Activated CD8-positive, alpha-beta T cell treated with anti-CD3 and anti-CD28 coated beads for 36 hours (primary cell): ENCODE results near the gene C15orf61. TPM values are rescaled to one million over a fixed set of nuclear protein-coding genes. Genes with fewer than 3 reads are reported as not detected.

Experiments used
- ATAC-seq: fragments of 200-7000 bp; cut with Tn5 transposase; one replicate; pipeline ENCODE4 v1.10.0; 2021; ENCODE audit warnings: mild to moderate bottlenecking, moderate library complexity
- CTCF ChIA-PET: fragments of 350-600 bp; sonication (Branson Sonifier 250); formaldehyde crosslinking; loops from one replicate; lab custom pipeline; 2021; ENCODE audit warnings: antibody characterized with exemption; lab: Charles Lee
- POLR2A ChIA-PET: fragments of 350-600 bp; sonication (Branson Sonifier 250); formaldehyde crosslinking; loops from one replicate; lab custom pipeline; 2021; ENCODE audit warnings: antibody characterized with exemption; lab: Charles Lee
- DNase-seq: peaks from one replicate; pipeline ENCODE4 v3.0.0-alpha.2; 2020
- H3K27ac Mint-ChIP-seq: one replicate; pipeline ENCODE4 v1.8.0; 2021; ENCODE audit warnings: mild to moderate bottlenecking, mixed read lengths
- H3K27me3 Mint-ChIP-seq: one replicate; pipeline ENCODE4 v1.8.0; 2021; ENCODE audit warnings: mixed read lengths
- H3K36me3 Mint-ChIP-seq: one replicate; pipeline ENCODE4 v1.8.0; 2021; ENCODE audit warnings: low read depth, mixed read lengths
- H3K4me1 Mint-ChIP-seq: one replicate; pipeline ENCODE4 v1.8.0; 2021; ENCODE audit warnings: low read depth, mixed read lengths
- H3K4me3 Mint-ChIP-seq: one replicate; pipeline ENCODE4 v1.8.0; 2021; ENCODE audit warnings: mild to moderate bottlenecking, moderate library complexity, mixed read lengths
- H3K9me3 Mint-ChIP-seq: one replicate; pipeline ENCODE4 v1.8.0; 2021; ENCODE audit warnings: mixed read lengths
- intact Hi-C: fragments of 100-400 bp; cut with micrococcal nuclease; formaldehyde crosslinking; loops from one replicate; pipeline ENCODE4 v1.10.0; 2022
- total RNA-seq, 2 experiments: library from RNA; stranded (reverse); gene quantifications; one replicate each; pipeline ENCODE4 v1.2.3, GENCODE V29; 2021
- TF ChIP-seq, protein P1 (sequence below): fragments of 200-600 bp; IDR thresholded peaks from one replicate; pipeline ENCODE4 v1.8.0; 2022; ENCODE audit warnings: antibody characterized with exemption, mild to moderate bottlenecking

The C15orf61 gene
- total RNA-seq, 2 experiments from 2014 or later: 7.5 to 7.8 TPM

- peaks cover 37% of the 10 kb centered on the region for H3K36me3 Mint-ChIP-seq
- TF ChIP-seq, protein P1, sequence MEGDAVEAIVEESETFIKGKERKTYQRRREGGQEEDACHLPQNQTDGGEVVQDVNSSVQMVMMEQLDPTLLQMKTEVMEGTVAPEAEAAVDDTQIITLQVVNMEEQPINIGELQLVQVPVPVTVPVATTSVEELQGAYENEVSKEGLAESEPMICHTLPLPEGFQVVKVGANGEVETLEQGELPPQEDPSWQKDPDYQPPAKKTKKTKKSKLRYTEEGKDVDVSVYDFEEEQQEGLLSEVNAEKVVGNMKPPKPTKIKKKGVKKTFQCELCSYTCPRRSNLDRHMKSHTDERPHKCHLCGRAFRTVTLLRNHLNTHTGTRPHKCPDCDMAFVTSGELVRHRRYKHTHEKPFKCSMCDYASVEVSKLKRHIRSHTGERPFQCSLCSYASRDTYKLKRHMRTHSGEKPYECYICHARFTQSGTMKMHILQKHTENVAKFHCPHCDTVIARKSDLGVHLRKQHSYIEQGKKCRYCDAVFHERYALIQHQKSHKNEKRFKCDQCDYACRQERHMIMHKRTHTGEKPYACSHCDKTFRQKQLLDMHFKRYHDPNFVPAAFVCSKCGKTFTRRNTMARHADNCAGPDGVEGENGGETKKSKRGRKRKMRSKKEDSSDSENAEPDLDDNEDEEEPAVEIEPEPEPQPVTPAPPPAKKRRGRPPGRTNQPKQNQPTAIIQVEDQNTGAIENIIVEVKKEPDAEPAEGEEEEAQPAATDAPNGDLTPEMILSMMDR: no peak
- ATAC-seq (no peak), DNase-seq (no peak)
- intact Hi-C loops: no loop called here
- peaks cover 4% of the 10 kb centered on the region for H3K4me1 Mint-ChIP-seq
- no peak overlapping the region for H3K27ac Mint-ChIP-seq
- H3K27me3 Mint-ChIP-seq: no peaks in the 10 kb centered on the region
- ChIA-PET POLR2A (interaction anchor here (0.9 kb wide), 1 partner anchor 19 kb away, joined by 3 read pairs; no protein-coding TSS in a partner anchor), CTCF (no interaction called here)
- H3K9me3 Mint-ChIP-seq: peaks cover 5% of the 10 kb centered on the region
- no peak overlapping the region for H3K4me3 Mint-ChIP-seq
These were observed 37.6 kb downstream of the C15orf61 start for GRCh38 chr15:67558502-67558901.

GRCh38 chr15:67559158-67559557 is 38.2 kb downstream of the C15orf61 start:
- Mint-ChIP-seq H3K27me3 (no peaks in the 10 kb centered on the region), H3K9me3 (peaks cover 5% of the 10 kb centered on the region), H3K27ac (no peak overlapping the region), H3K4me3 (no peak overlapping the region), H3K4me1 (peaks cover 10% of the 10 kb centered on the region), H3K36me3 (peaks cover 38% of the 10 kb centered on the region)
- ChIA-PET POLR2A (no interaction called here), CTCF (no interaction called here)
- ATAC-seq (no peak), DNase-seq (no peak)
- intact Hi-C loops: no loop called here
- TF ChIP-seq, protein P1: no peak

GRCh38 chr15:67559576-67559975 is 38.6 kb downstream of the C15orf61 start:
- no peak overlapping the region for H3K27ac Mint-ChIP-seq
- H3K9me3 Mint-ChIP-seq: peaks cover 5% of the 10 kb centered on the region
- H3K4me1 Mint-ChIP-seq: peaks cover 15% of the 10 kb centered on the region
- DNase-seq: no peak
- TF ChIP-seq, protein P1: no peak
- H3K36me3 Mint-ChIP-seq: peaks cover 40% of the 10 kb centered on the region
- POLR2A ChIA-PET: no interaction called here
- H3K27me3 Mint-ChIP-seq: no peaks in the 10 kb centered on the region
- intact Hi-C loops: no loop called here
- CTCF ChIA-PET: interaction anchor here (1.3 kb wide), 1 partner anchor 103 kb away, joined by 5 read pairs; no protein-coding TSS in a partner anchor
- no peak overlapping the region for H3K4me3 Mint-ChIP-seq
- ATAC-seq: no peak

DNA sequence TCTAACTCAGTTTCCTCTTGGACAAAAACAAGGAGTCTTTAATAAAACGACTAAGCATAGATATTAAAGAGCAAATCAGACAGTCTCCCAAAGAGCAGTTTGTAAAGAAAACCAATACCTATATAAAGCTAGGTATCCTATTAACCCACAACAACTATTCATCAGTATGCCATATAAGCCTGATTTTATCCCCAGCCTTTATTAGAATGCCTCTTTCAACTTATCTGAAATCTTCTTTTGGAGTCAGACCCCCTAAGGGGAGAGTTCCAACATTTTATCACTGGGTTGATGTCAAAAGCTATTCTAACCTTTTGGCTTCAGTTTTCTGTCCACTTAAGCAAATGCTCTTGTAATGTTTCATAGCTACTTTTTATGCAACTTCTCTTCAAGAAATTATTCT is 39.4 kb downstream of the C15orf61 start:
- H3K9me3 Mint-ChIP-seq: peaks cover 5% of the 10 kb centered on the region
- CTCF ChIA-PET: interaction anchor here (0.7 to 1.3 kb wide), 2 partner anchors 31 to 103 kb away, joined by 3 to 5 read pairs; no protein-coding TSS in a partner anchor
- H3K27ac Mint-ChIP-seq: no peak overlapping the region
- no peaks in the 10 kb centered on the region for H3K27me3 Mint-ChIP-seq
- POLR2A ChIA-PET: no interaction called here
- ATAC-seq (no peak), DNase-seq (no peak)
- intact Hi-C loops: no loop called here
- H3K36me3 Mint-ChIP-seq: peaks cover 43% of the 10 kb centered on the region
- no peak overlapping the region for H3K4me3 Mint-ChIP-seq
- TF ChIP-seq, protein P1: no peak
- peaks cover 17% of the 10 kb centered on the region for H3K4me1 Mint-ChIP-seq

- ATAC-seq (no peak), DNase-seq (no peak)
- H3K4me3 Mint-ChIP-seq: no peak overlapping the region
- peaks cover 18% of the 10 kb centered on the region for H3K4me1 Mint-ChIP-seq
- no peak overlapping the region for H3K27ac Mint-ChIP-seq
- H3K36me3 Mint-ChIP-seq: peaks cover 28% of the 10 kb centered on the region
- H3K27me3 Mint-ChIP-seq: no peaks in the 10 kb centered on the region
- intact Hi-C loops: no loop called here
- CTCF ChIA-PET: no interaction called here
- POLR2A ChIA-PET: no interaction called here
- TF ChIP-seq, protein P1: no peak
- peaks cover 5% of the 10 kb centered on the region for H3K9me3 Mint-ChIP-seq
These were observed 42.2 kb downstream of the C15orf61 start for GRCh38 chr15:67563092-67563491.
